Stomach smooth muscle (tissue), 2 donors: ENCODE measurements around the gene PTDSS2.
A peak's percentile ranks its signal among the peaks of the same experiment; 100 is the strongest.

Experiments used
- H3K27ac ChIP-seq: one replicate; pipeline ENCODE4 v1.7.0; 2013; ENCODE audit warnings: mild to moderate bottlenecking, low read length, inconsistent platforms
- H3K27me3 ChIP-seq, 2 donors: one replicate each; pipeline ENCODE4 v1.7.0; 2013; ENCODE audit warnings: low read length in 2 of 2; ENCODE audit not compliant: insufficient read depth in 2 of 2, control insufficient read depth in 1 of 2
- H3K36me3 ChIP-seq, 2 donors: one replicate each; pipeline ENCODE4 v1.7.0; 2013; ENCODE audit warnings: low read length in 2 of 2; ENCODE audit not compliant: control insufficient read depth in 2 of 2, insufficient read depth in 2 of 2
- H3K4me1 ChIP-seq: one replicate; pipeline ENCODE4 v1.7.0; 2013; ENCODE audit warnings: low read length; ENCODE audit not compliant: control insufficient read depth, insufficient read depth
- H3K4me3 ChIP-seq, 2 donors: one replicate each; pipeline ENCODE4 v1.7.0; 2013; ENCODE audit warnings: low read length in 2 of 2
- H3K9ac ChIP-seq, 2 donors: one replicate each; pipeline ENCODE4 v1.7.0; 2013; ENCODE audit warnings: low read length in 2 of 2, mild to moderate bottlenecking in 1 of 2
- H3K9me3 ChIP-seq, 2 donors: one replicate each; pipeline ENCODE4 v1.7.0; 2013; ENCODE audit warnings: low read length in 2 of 2; ENCODE audit not compliant: control insufficient read depth in 2 of 2
- donor health status: healthy.
- donor health status: Pancreatic carcinoma.

PTDSS2 gene

DNA sequence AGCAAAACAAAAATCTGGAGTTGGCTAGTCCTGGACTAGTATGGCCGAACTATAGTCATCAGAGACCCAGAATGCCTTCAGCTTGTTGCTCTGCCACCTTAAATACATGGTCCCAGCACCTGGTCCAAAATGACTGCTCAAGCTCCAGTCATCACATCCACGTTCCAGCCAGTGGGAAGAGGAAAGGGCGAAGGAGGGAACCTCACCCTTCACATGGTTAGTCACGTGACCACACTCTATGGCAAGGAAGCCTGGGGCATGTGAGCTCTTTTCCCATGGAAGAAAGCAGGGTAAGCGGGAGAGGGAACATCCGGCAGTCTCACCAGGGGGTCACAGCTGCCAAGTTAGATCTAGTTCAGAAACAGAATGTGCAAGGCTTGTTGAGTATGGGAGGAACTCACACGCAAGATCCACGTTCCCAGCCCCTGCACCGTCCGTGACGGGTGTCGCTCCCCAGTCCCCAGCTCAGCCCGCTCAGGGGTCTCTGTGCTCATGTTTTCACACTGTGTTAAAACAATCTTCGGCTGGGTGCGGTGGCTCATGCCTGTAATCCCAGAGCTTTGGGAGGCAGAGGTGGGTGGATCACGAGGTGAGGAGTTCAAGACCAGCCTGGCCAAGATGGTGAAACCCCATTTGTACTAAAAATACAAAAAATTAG is 6.4 kb upstream of the PTDSS2 start:
- Histone ChIP-seq H3K27me3 (peaks cover 18 to 27% of the 10 kb centered on the region in 2 donors), H3K36me3 (no peaks in the 10 kb centered on the region), H3K9me3 (no peaks in the 10 kb centered on the region), H3K9ac (no peak overlapping the region), H3K27ac (no peak overlapping the region), H3K4me1 (peaks cover 5% of the 10 kb centered on the region), H3K4me3 (no peak overlapping the region)

DNA sequence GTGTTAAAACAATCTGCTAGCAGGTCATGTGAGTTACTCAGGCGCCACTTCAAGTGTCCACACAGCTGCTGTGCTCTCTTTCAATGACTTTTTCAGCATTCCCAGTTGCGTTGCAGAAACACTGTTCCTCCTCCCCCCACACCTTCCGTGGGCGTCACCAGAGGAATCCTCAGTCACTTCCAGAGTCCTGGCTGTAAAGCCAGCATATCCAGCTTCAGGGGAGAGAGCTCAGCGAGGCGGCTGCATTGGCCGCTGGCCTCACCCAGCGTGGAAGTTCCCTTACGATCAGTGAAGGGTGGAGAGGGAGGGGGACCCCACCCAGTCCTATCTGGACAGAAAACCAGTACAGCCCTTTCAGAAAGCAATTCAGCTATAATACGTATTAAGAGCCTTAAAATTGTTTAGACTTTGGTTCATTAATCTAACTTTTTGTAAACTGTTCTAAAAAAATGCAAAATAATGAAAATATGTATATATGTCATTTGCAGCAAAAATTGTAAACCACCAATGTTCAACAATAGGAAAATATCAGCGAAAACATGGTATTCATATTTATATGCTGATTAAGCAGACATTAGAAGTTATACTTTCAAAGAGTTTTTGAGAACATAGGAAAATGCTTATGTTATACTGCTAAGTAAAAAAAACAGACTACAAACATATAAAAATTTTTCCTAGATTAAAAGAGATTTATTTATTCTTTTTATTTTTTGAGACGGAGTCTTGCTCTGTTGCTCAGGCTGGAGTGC is 5.5 kb upstream of the PTDSS2 start:
- no peak overlapping the region for H3K4me3 ChIP-seq
- no peaks in the 10 kb centered on the region for H3K36me3 ChIP-seq
- H3K4me1 ChIP-seq = peaks cover 11% of the 10 kb centered on the region
- peaks cover 14 to 24% of the 10 kb centered on the region in 2 donors for H3K27me3 ChIP-seq
- H3K9ac ChIP-seq = no peak overlapping the region
- no peak overlapping the region for H3K27ac ChIP-seq
- H3K9me3 ChIP-seq = no peaks in the 10 kb centered on the region

DNA sequence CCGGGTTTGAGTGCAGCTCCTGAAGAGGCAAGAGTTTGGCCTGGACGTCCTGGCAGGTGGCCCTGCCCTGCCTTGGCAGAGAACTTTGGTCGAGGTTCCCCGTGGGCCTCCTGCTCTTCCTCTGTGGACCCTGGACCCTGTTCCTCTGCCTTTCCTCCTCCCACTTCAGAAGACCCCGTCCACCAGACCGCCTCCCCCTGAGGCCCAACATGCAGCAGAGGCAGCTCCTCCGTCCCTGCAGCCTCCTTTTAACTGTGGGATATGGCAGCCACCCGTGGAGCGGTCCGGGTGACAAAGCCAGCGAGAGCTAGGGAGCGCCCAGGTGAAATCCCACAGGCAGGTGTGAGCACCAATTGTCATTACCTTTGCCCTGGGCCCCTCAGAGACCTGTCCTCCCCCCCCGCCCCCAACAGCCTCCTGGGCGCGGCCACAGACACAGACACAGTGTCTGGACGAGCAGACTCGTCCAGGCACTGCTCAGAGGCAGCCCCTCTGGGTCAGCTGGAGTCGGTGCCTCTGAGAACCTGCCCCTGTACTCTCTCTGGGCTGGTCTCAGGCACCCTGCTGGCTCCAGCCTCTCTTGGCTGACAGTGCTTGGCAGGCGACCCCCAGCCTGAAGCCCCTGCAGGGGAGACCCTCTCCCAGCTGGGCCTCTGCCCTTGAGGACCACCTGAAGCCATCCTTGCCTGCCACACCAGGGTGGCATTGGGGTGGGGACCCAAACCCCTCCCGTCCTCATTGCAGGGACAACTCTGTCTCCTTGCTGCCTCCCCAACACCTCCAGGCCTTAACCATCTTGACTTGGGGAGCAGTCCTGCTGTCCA is 4.1 kb upstream of the PTDSS2 start:
- no peak overlapping the region for H3K27ac ChIP-seq
- peaks cover 7 to 21% of the 10 kb centered on the region in 2 donors for H3K27me3 ChIP-seq
- no peaks in the 10 kb centered on the region for H3K9me3 ChIP-seq
- H3K4me1 ChIP-seq = peaks cover 18% of the 10 kb centered on the region
- H3K9ac ChIP-seq = no peak overlapping the region
- no peak overlapping the region for H3K4me3 ChIP-seq
- no peaks in the 10 kb centered on the region for H3K36me3 ChIP-seq

DNA sequence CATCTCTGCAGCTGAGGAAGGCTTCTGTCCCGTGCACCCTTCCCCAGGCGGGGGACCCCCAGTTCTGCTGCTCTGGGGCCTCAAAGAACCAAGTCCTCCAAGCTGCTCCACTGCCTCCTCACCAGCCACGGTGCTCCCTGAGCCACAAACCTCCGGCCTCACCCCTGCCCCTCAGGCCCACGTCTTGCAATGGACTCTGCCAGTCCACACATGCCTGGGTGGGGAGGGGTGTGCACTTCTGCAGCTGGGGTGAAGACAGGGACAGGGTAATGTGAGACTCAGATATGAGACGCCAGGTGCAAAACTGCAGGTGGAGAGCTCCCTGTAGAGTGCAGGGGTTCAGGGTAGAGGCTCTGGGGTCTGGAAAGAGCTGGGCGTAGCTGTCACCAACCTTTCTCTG is 3.2 kb upstream of the PTDSS2 start:
- Histone ChIP-seq H3K36me3 (no peaks in the 10 kb centered on the region), H3K4me1 (peaks cover 25% of the 10 kb centered on the region), H3K9me3 (no peaks in the 10 kb centered on the region), H3K4me3 (no peak overlapping the region), H3K9ac (no peak overlapping the region), H3K27me3 (peaks cover 2 to 11% of the 10 kb centered on the region in 2 donors), H3K27ac (no peak overlapping the region)

DNA sequence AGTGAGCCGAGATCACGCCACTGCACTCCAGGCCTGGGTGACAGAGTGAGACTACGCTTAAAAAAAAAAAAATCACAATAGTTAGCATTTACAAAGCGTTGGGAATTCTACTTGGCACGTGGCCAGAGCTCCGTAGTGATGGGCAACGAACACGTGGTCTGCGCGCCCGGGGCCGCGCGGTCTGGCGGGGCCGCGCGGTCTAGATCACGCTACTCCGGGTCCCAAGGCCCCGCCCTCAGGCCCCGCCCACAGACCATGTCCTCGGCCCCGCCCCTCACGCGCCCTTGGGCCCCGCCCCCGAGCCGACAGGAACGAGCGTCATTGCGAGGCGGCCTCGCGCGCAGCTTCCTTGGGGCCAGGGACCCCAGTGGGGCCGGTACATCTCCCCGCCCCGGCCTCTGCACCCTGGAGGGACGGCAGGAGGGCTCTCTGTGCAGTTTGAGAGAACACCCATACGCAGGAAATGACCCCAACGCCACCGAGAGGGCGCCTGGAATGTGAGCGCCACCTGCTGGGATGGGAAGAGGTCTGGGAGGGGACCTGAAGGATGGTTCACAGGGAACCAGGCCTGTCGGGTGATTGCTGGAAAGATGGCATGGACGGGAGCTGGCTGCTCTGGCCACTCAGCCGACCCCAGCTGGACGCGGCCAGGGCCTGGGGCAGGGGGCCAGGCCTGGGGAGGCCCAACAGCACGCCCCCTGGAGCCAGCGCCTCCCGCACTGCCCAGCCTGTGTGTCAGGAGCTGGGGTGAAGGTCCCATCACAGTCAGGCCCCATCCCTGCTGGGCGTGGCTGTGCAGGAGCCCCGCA is 2.0 kb upstream of the PTDSS2 start:
- H3K9me3 ChIP-seq = no peaks in the 10 kb centered on the region
- peak overlapping the region; percentile 80 to 88 for H3K4me3 ChIP-seq
- peaks cover 3% of the 10 kb centered on the region in 2 donors for H3K36me3 ChIP-seq
- peaks cover 29% of the 10 kb centered on the region for H3K4me1 ChIP-seq
- peak overlapping the region; percentile 82 for H3K27ac ChIP-seq
- H3K27me3 ChIP-seq = peaks cover 0 to 4% of the 10 kb centered on the region in 2 donors
- peak overlapping the region; percentile 77 to 80 for H3K9ac ChIP-seq

DNA sequence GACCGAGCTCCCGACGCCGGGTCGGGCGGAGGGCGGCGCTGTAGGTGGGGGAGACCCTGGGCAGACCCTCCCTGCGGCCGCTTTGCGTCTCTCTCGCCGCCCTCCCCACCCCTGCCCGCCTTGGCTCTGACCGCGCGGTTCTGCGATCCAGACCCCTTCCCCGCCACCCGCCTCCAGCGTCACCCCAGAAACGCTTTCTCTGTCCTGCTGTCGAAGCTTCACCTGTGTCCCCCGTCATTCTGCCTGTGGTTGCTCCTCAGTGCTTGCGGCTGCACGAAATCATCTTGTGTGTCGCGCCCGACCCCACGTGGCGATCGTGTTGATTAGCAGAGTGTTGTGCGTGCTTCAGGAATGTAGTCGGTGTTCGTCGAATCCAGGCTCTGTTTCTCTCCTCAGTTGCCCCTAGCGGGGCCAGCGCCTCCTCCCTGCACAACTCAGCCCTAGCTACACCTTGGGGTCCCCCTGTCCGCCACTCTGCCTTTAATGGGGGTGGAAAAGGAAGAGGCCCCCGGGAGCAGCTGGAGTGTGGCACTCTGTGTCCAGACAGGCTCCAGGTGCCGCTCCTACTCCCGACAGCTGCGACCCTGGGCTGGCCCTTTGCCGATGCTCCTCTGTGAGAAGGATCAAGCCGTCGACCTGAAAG is 851 bp downstream of the PTDSS2 start:
- H3K4me3 ChIP-seq = peak overlapping the region; percentile 83
- no peaks in the 10 kb centered on the region for H3K9me3 ChIP-seq
- H3K4me1 ChIP-seq = peaks cover 29% of the 10 kb centered on the region
- H3K27me3 ChIP-seq = no peaks in the 10 kb centered on the region
- H3K27ac ChIP-seq = peak overlapping the region; percentile 70
- peak overlapping the region; percentile 74 for H3K9ac ChIP-seq
- peaks cover 4 to 13% of the 10 kb centered on the region in 2 donors for H3K36me3 ChIP-seq

DNA sequence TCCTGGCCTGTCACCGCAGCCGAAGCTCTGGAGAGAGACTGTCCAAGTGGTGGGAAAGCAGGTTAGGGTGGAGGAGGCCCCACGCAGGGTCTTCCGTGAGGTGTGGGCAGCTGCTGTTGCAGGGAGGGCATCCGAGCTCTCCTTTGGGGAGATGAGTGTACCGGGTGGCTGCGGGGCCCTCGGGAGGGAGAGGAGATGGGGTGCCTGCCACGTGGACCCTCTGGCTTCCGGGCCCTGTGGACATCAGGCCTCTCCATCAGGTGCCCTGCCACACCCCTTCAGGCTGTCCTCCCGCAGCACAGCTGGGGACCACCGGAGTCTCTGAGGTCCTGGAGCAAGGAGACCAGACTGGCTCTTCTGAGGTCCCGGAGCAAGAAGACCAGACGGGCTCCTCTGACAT is 1.7 kb downstream of the PTDSS2 start:
- Histone ChIP-seq H3K36me3 (peaks cover 4 to 13% of the 10 kb centered on the region in 2 donors), H3K27ac (peak overlapping the region; percentile 24), H3K4me1 (peaks cover 29% of the 10 kb centered on the region), H3K9ac (no peak overlapping the region), H3K9me3 (no peaks in the 10 kb centered on the region), H3K27me3 (no peaks in the 10 kb centered on the region), H3K4me3 (peak overlapping the region in 1 of 2 donors; percentile 83)

DNA sequence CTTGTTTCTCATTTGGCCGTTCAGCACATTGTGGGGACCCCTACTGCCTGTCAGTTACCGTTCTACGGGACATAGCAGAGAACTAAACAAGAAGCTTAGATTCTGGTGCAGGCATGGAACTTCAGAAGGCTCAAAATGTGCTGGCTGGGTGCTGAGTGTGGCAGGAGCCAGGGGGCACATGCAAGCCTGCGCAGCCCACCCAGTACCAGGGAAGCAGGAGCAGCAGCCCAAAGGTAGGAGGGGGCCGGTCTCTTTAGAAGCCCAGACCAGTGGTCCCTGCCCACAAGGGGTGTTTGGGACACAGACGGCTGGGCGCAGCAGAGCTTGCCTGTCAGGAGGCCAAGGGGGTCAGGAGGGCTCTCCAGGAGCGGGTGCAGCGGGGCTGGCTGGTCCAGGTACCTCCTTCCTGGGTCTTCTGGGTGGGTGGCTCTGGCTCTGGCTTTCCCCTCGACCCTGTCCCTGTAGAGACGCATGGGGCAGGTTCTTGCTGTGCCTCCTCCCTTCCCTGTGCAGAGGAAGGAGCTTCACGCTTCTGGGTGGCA is 2.2 kb downstream of the PTDSS2 start:
- H3K4me1 ChIP-seq = peaks cover 29% of the 10 kb centered on the region
- no peak overlapping the region for H3K9ac ChIP-seq
- H3K27me3 ChIP-seq = no peaks in the 10 kb centered on the region
- H3K4me3 ChIP-seq = no peak overlapping the region
- peaks cover 4 to 13% of the 10 kb centered on the region in 2 donors for H3K36me3 ChIP-seq
- no peaks in the 10 kb centered on the region for H3K9me3 ChIP-seq
- no peak overlapping the region for H3K27ac ChIP-seq

DNA sequence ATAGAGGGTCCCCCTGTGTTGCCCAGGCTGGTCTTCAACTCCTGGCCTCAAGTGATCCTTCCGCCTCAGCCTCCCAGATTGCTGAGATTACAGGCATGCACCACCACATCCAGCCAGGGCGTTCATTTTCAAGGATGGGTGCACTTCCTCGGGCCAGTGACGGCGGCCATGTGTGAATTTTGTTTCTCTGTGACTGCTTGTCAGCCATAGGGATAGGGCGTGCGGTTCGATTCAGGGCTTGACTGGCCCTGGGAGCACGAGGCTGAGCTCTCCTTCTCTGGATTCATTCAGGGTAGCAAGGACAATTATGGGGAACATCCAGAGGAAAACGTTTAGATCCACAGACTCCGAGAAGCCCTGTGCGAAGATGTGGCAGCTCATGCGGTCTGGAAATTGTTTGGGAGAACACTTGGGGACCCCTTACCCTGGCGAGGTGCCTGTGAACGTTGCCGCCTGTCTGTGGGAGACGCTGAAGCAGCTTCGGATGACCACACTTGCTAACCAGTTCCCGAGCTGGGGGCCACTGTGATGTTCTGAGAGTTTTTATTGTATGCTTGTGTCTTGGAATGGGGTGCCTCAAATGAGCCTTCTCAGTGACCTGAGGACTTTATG is 2.9 kb downstream of the PTDSS2 start:
- no peaks in the 10 kb centered on the region for H3K27me3 ChIP-seq
- peaks cover 29% of the 10 kb centered on the region for H3K4me1 ChIP-seq
- H3K9ac ChIP-seq = no peak overlapping the region
- peaks cover 4 to 13% of the 10 kb centered on the region in 2 donors for H3K36me3 ChIP-seq
- no peak overlapping the region for H3K4me3 ChIP-seq
- no peak overlapping the region for H3K27ac ChIP-seq
- H3K9me3 ChIP-seq = no peaks in the 10 kb centered on the region
